SK-N-SH treated with all-trans-retinoic acid at 6 μM for 48 hours (cell line): ENCODE data around the gene SLX4IP.

Experiments used
- ATAC-seq: fragments of 200-7000 bp; cut with Tn5 transposase; 3 replicates; pipeline ENCODE4 v1.9.1; 2020; ENCODE audit warnings: mild to moderate bottlenecking, moderate library complexity
- BACH2 ChIP-seq: fragments of 250-450 bp; sonication (Bioruptor Pico); IDR thresholded peaks from 2 replicates; pipeline ENCODE4 v1.9.0; 2021; ENCODE audit warnings: mild to moderate bottlenecking, borderline replicate concordance
- CREB5 ChIP-seq: fragments of 250-450 bp; sonication (Bioruptor Pico); IDR thresholded peaks from 2 replicates; pipeline ENCODE4 v1.5.1; 2020; ENCODE audit warnings: low read depth, mild to moderate bottlenecking, moderate library complexity
- CSDC2 ChIP-seq: fragments of 250-450 bp; sonication (Bioruptor Pico); IDR thresholded peaks from 2 replicates; pipeline ENCODE4 v1.5.0; 2020; ENCODE audit warnings: mild to moderate bottlenecking, moderate library complexity
- CSRNP3 ChIP-seq: fragments of 250-450 bp; sonication (Bioruptor Pico); IDR thresholded peaks from 2 replicates; pipeline ENCODE4 v1.5.1; 2021; ENCODE audit warnings: mild to moderate bottlenecking, moderate library complexity
- ESRRG ChIP-seq: fragments of 250-450 bp; sonication (Bioruptor Pico); IDR thresholded peaks from 2 replicates; pipeline ENCODE4 v1.6.1; 2021; ENCODE audit warnings: mild to moderate bottlenecking
- GLIS3 ChIP-seq: fragments of 250-450 bp; sonication (Bioruptor Pico); IDR thresholded peaks from 2 replicates; pipeline ENCODE4 v1.5.0; 2020; ENCODE audit warnings: mild to moderate bottlenecking, moderate library complexity
- ISL1 ChIP-seq: fragments of 250-450 bp; sonication (Bioruptor Pico); IDR thresholded peaks from 2 replicates; pipeline ENCODE4 v2.1.2; 2022; ENCODE audit warnings: mild to moderate bottlenecking, moderate library complexity
- OSR1 ChIP-seq: fragments of 250-450 bp; sonication (Bioruptor Pico); IDR thresholded peaks from 2 replicates; pipeline ENCODE4 v1.8.0; 2022; ENCODE audit warnings: moderate library complexity, mild to moderate bottlenecking, inconsistent platforms
- PATZ1 ChIP-seq: fragments of 250-450 bp; sonication (Bioruptor Pico); IDR thresholded peaks from 2 replicates; pipeline ENCODE4 v1.8.0; 2020; ENCODE audit warnings: mild to moderate bottlenecking, moderate library complexity, borderline replicate concordance
- POU6F1 ChIP-seq: fragments of 250-450 bp; sonication (Bioruptor Pico); IDR thresholded peaks from 2 replicates; pipeline ENCODE4 v1.8.0; 2021; ENCODE audit warnings: low read depth, mild to moderate bottlenecking, moderate library complexity, borderline replicate concordance
- PPARA ChIP-seq: fragments of 250-450 bp; sonication (Bioruptor Pico); IDR thresholded peaks from 2 replicates; pipeline ENCODE4 v1.5.0; 2020; ENCODE audit warnings: mild to moderate bottlenecking, borderline replicate concordance
- RARB ChIP-seq: fragments of 250-450 bp; sonication (Bioruptor Pico); IDR thresholded peaks from 2 replicates; pipeline ENCODE4 v1.8.0; 2021; ENCODE audit warnings: mild to moderate bottlenecking, moderate library complexity
- SNAI2 ChIP-seq: fragments of 250-450 bp; sonication (Bioruptor Pico); IDR thresholded peaks from 2 replicates; pipeline ENCODE4 v1.5.0; 2020; ENCODE audit warnings: mild to moderate bottlenecking, moderate library complexity
- TCF4 ChIP-seq: fragments of 250-450 bp; sonication (Bioruptor Pico); IDR thresholded peaks from 2 replicates; pipeline ENCODE4 v1.8.0; 2021; ENCODE audit warnings: mild to moderate bottlenecking, moderate library complexity, borderline replicate concordance
- TOX ChIP-seq: fragments of 250-450 bp; sonication (Bioruptor Pico); IDR thresholded peaks from 2 replicates; pipeline ENCODE4 v1.8.0; 2021; ENCODE audit warnings: mild to moderate bottlenecking, moderate library complexity, borderline replicate concordance
- TSHZ2 ChIP-seq: fragments of 250-450 bp; sonication (Bioruptor Pico); IDR thresholded peaks from 2 replicates; pipeline ENCODE4 v1.5.0; 2020; ENCODE audit warnings: mild to moderate bottlenecking, moderate library complexity
- ZC3H10 ChIP-seq: fragments of 250-450 bp; sonication (Bioruptor Pico); IDR thresholded peaks from 2 replicates; pipeline ENCODE4 v1.5.1; 2021; ENCODE audit warnings: mild to moderate bottlenecking, moderate library complexity
- ZFP3 ChIP-seq: fragments of 250-450 bp; sonication (Bioruptor Pico); IDR thresholded peaks from 2 replicates; pipeline ENCODE4 v1.5.0; 2020; ENCODE audit warnings: mild to moderate bottlenecking, moderate library complexity
- ZFP30 ChIP-seq: fragments of 450-650 bp; formaldehyde crosslinking; IDR thresholded peaks from 2 replicates; pipeline ENCODE4 v1.5.0; 2022; ENCODE audit warnings: mild to moderate bottlenecking, moderate library complexity
- ZNF565 ChIP-seq: fragments of 450-650 bp; formaldehyde crosslinking; conservative IDR thresholded peaks from 2 replicates; pipeline ENCODE4 v1.5.0; 2020; ENCODE audit warnings: low read depth, mild to moderate bottlenecking, moderate library complexity
- ZNF70 ChIP-seq: fragments of 450-650 bp; formaldehyde crosslinking; IDR thresholded peaks from 2 replicates; pipeline ENCODE4 v1.5.0; 2020; ENCODE audit warnings: mild to moderate bottlenecking, moderate library complexity
- ZNF8 ChIP-seq: fragments of 450-650 bp; formaldehyde crosslinking; IDR thresholded peaks from 2 replicates; pipeline ENCODE4 v1.5.0; 2020; ENCODE audit warnings: mild to moderate bottlenecking, moderate library complexity

SLX4IP gene

GRCh38 chr20:10502098-10502526 is 67.0 kb downstream of the SLX4IP start:
- no peak for ATAC-seq
- no peak for TF ChIP-seq ESRRG
- no peak for TF ChIP-seq ZNF565 (CRISPR knock-in tag)
- no peak for TF ChIP-seq CREB5
- TF ChIP-seq TCF4 (CRISPR knock-in tag): no peak
- no peak for TF ChIP-seq RARB (CRISPR knock-in tag)
- no peak for TF ChIP-seq CSRNP3 (CRISPR knock-in tag)
- TF ChIP-seq ZNF8 (CRISPR knock-in tag): no peak
- TF ChIP-seq OSR1 (CRISPR knock-in tag): no peak
- no peak for TF ChIP-seq BACH2 (CRISPR knock-in tag)
- no peak for TF ChIP-seq ZNF70
- no peak for TF ChIP-seq TOX (CRISPR knock-in tag)
- no peak for TF ChIP-seq TSHZ2 (CRISPR knock-in tag)
- no peak for TF ChIP-seq SNAI2 (CRISPR knock-in tag)
- TF ChIP-seq ZFP30: no peak
- no peak for TF ChIP-seq CSDC2 (CRISPR knock-in tag)
- no peak for TF ChIP-seq ISL1
- TF ChIP-seq ZC3H10: no peak

- ATAC-seq: no peak
- TF ChIP-seq POU6F1 (CRISPR knock-in tag) (no peak), SNAI2 (CRISPR knock-in tag) (no peak), BACH2 (CRISPR knock-in tag) (no peak), ZFP3 (CRISPR knock-in tag) (no peak), CSRNP3 (CRISPR knock-in tag) (no peak), TCF4 (CRISPR knock-in tag) (no peak), ZNF70 (no peak), ISL1 (no peak)
- TF ChIP-seq, all 23 proteins: peak for 0
Observed at GRCh38 chr20:10504608-10504993, 69.5 kb downstream of the SLX4IP start.

GRCh38 chr20:10504994-10505730 is 70.1 kb downstream of the SLX4IP start:
- no peak for ATAC-seq
- TF ChIP-seq RARB (CRISPR knock-in tag): no peak
- no peak for TF ChIP-seq TOX (CRISPR knock-in tag)
- no peak for TF ChIP-seq GLIS3 (CRISPR knock-in tag)
- TF ChIP-seq TSHZ2 (CRISPR knock-in tag): no peak
- TF ChIP-seq ZFP30: no peak
- no peak for TF ChIP-seq CSRNP3 (CRISPR knock-in tag)
- TF ChIP-seq PPARA (CRISPR knock-in tag): no peak
- TF ChIP-seq ESRRG: no peak
- TF ChIP-seq ISL1: no peak
- no peak for TF ChIP-seq PATZ1
- no peak for TF ChIP-seq TCF4 (CRISPR knock-in tag)
